ENCODE measurements around the gene MPDZ.

GRCh38 chr9:13109781-13110180 is 169.7 kb downstream of the MPDZ start:
- TF ChIP-seq TCF7L2 (IDR thresholded peaks at IDR 0.05; ENCODE audit: low read depth, low read length) (no peak), POLR2AphosphoS5 (IDR thresholded peaks at IDR 0.05; ENCODE audit: low read depth, low read length) (no peak)
- TF ChIP-seq, protein P1, sequence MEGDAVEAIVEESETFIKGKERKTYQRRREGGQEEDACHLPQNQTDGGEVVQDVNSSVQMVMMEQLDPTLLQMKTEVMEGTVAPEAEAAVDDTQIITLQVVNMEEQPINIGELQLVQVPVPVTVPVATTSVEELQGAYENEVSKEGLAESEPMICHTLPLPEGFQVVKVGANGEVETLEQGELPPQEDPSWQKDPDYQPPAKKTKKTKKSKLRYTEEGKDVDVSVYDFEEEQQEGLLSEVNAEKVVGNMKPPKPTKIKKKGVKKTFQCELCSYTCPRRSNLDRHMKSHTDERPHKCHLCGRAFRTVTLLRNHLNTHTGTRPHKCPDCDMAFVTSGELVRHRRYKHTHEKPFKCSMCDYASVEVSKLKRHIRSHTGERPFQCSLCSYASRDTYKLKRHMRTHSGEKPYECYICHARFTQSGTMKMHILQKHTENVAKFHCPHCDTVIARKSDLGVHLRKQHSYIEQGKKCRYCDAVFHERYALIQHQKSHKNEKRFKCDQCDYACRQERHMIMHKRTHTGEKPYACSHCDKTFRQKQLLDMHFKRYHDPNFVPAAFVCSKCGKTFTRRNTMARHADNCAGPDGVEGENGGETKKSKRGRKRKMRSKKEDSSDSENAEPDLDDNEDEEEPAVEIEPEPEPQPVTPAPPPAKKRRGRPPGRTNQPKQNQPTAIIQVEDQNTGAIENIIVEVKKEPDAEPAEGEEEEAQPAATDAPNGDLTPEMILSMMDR (IDR thresholded peaks at IDR 0.05): no peak
